HepG2 (cell line): ENCODE data around the gene CMTM2. TPM values are rescaled to one million over a fixed set of nuclear protein-coding genes. Genes with fewer than 3 reads are reported as not detected.
A peak's percentile ranks its signal among the peaks of the same experiment; 100 is the strongest.

Experiments
- CCAR2 ChIP-seq: fragments of 200-400 bp; formaldehyde crosslinking; optimal IDR thresholded peaks from 2 replicates; pipeline ENCODE3; 2018; ENCODE audit warnings: low read depth, mild to moderate bottlenecking, low read length, moderate library complexity
- CCDC6 ChIP-seq: sonication (generic); formaldehyde crosslinking; IDR thresholded peaks from 2 replicates; pipeline ENCODE4 v1.8.1; 2022; ENCODE audit warnings: mild to moderate bottlenecking, missing genetic modification reagents, moderate library complexity
- DNMT1 ChIP-seq: sonication (generic); formaldehyde crosslinking; IDR thresholded peaks from 2 replicates; pipeline ENCODE4 v1.5.1; 2020; ENCODE audit warnings: mild to moderate bottlenecking, missing genetic modification reagents
- HMG20B ChIP-seq: conservative IDR thresholded peaks from 2 replicates; pipeline ENCODE4 v1.6.1; 2016; ENCODE audit warnings: missing genetic modification reagents, missing compliant biosample characterization
- HOXA3 ChIP-seq: sonication (generic); formaldehyde crosslinking; IDR thresholded peaks from 2 replicates; pipeline ENCODE4 v1.5.0; 2020; ENCODE audit warnings: missing genetic modification reagents
- SP140L ChIP-seq: sonication (generic); formaldehyde crosslinking; IDR thresholded peaks from 2 replicates; pipeline ENCODE4 v1.4.0; 2020; ENCODE audit warnings: missing genetic modification reagents, borderline replicate concordance
- TMF1 ChIP-seq: sonication (generic); formaldehyde crosslinking; IDR thresholded peaks from 2 replicates; pipeline ENCODE4 v1.8.1; 2022; ENCODE audit warnings: low read depth, missing genetic modification reagents
- ZNF232 ChIP-seq: sonication (generic); formaldehyde crosslinking; IDR thresholded peaks from 2 replicates; pipeline ENCODE4 v1.4.0; 2020; ENCODE audit warnings: missing genetic modification reagents, borderline replicate concordance
- ZNF263 ChIP-seq: sonication (generic); formaldehyde crosslinking; IDR thresholded peaks from 2 replicates; pipeline ENCODE4 v1.4.0; 2020; ENCODE audit warnings: missing genetic modification reagents
- ZNF282 ChIP-seq: fragments of 450-650 bp; IDR thresholded peaks from 2 replicates; pipeline ENCODE4 v1.6.1; 2018; ENCODE audit not compliant: partially characterized antibody
- ZNF317 ChIP-seq: sonication (generic); formaldehyde crosslinking; IDR thresholded peaks from 2 replicates; pipeline ENCODE4 v1.5.0; 2020; ENCODE audit warnings: mild to moderate bottlenecking, missing genetic modification reagents
- ZNF547 ChIP-seq: sonication (generic); formaldehyde crosslinking; IDR thresholded peaks from 2 replicates; pipeline ENCODE4 v1.5.1; 2020; ENCODE audit warnings: mild to moderate bottlenecking, missing genetic modification reagents
- ZNF557 ChIP-seq: sonication (generic); formaldehyde crosslinking; IDR thresholded peaks from 2 replicates; pipeline ENCODE4 v1.4.0; 2020; ENCODE audit warnings: missing genetic modification reagents
- ZNF598 ChIP-seq: sonication (generic); formaldehyde crosslinking; IDR thresholded peaks from 2 replicates; pipeline ENCODE4 v1.5.1; 2020; ENCODE audit warnings: mild to moderate bottlenecking, missing genetic modification reagents, borderline replicate concordance
- ZNF660 ChIP-seq: sonication (generic); formaldehyde crosslinking; IDR thresholded peaks from 2 replicates; pipeline ENCODE4 v1.5.1; 2020; ENCODE audit warnings: mild to moderate bottlenecking, low read depth, missing genetic modification reagents, borderline replicate concordance
- polyA plus RNA-seq, 8 experiments: library from polyadenylated mRNA; depleted of rRNA in 3 of 8; stranded (reverse) in 7 of 8; unstranded in 1 of 8; fragments of >200 nt; fragmentation: Illumina TruSeq in 4 of 8; extraction: Trizol in 4 of 8; gene quantifications; 2 replicates each; pipeline versions ENCODE4 v1.2.1 to v1.2.3, GENCODE V29; 2011 to 2016; ENCODE audit warnings: low read depth in 4 of 8, missing spikeins in 1 of 8, mixed read lengths in 1 of 8; ENCODE audit not compliant: insufficient read depth in 1 of 8
- total RNA-seq, 5 experiments: library from RNA; depleted of rRNA; stranded (reverse); fragments of >200 nt; fragmentation: Illumina TruSeq; extraction: Trizol; gene quantifications; 2 replicates each; pipeline ENCODE4 v1.2.3, GENCODE V29; 2016; ENCODE audit warnings: low read depth in 1 of 5
- TF ChIP-seq, protein P1 (sequence below): fragments of 450-650 bp; IDR thresholded peaks from 2 replicates; pipeline ENCODE4 v1.6.1; 2016
- TF ChIP-seq, protein P2 (sequence below): sonication (generic); formaldehyde crosslinking; IDR thresholded peaks from 2 replicates; pipeline ENCODE4 v1.4.0; 2020; ENCODE audit warnings: missing genetic modification reagents
- TF ChIP-seq, protein P3 (sequence below): sonication (generic); formaldehyde crosslinking; IDR thresholded peaks from 2 replicates; pipeline ENCODE4 v1.5.1; 2020; ENCODE audit warnings: missing genetic modification reagents, mild to moderate bottlenecking, borderline replicate concordance
- TF ChIP-seq, protein P4 (sequence below): sonication (generic); formaldehyde crosslinking; IDR thresholded peaks from 2 replicates; pipeline ENCODE4 v1.4.0; 2020; ENCODE audit warnings: missing genetic modification reagents, borderline replicate concordance
- TF ChIP-seq, protein P5 (sequence below): sonication (generic); formaldehyde crosslinking; IDR thresholded peaks from 2 replicates; pipeline ENCODE4 v1.4.0; 2020; ENCODE audit warnings: missing genetic modification reagents

The CMTM2 gene
- total and polyA plus RNA-seq, 2 of the 13 experiments (the other 11 are each of a cell fraction or from before 2014, with no cell fraction given): not detected

DNA sequence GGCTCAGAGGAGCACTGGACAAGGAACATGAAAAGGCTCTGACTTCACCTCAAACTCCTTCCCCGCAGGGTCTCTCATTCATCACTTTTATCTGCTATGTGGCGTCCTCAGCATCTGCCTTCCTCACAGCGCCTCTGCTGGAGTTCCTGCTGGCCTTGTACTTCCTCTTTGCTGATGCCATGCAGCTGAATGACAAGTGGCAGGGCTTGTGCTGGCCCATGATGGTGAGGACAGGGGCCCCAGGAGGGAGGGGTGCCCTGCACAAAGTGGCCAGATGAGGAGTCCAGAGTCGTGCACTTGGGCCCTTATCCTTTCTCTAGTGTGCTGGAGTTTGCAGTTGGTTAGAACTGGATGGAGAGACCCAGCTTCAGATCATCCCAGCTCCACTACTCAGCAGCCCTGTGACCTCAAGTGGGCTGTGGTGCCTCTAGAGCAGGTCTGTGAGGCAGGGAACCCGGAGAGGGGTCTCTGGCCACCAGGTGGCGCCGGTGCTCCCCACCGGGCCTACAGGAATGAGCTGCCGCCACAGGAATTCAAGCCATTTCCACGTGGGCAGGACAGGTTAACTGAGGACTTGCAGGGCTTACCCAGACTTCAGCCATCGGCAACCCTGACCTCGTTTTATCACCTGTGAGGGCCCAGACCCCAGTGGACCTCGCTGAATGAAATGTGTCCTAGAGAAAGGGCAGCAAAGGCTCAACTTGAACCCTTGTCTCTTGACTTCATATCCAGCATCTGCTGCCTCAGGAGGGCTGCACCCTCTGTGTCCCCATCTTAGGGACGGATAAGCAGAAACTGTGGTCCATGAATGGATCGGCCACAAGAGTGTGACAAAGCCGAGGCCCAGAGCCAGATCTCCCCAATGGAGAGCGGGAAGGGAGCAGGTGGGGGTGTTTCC lies 29.2 kb downstream of the CMTM2 start (continued):
- TF ChIP-seq TMF1 (CRISPR knock-in tag): peak; percentile 83
- peak; percentile 88; the same call in 1 of the 2 replicates for TF ChIP-seq ZNF232 (CRISPR knock-in tag)
- no peak for TF ChIP-seq CCAR2
- TF ChIP-seq ZNF317 (CRISPR knock-in tag): peak; percentile 77
- no peak for TF ChIP-seq HMG20B (CRISPR knock-in tag)
- TF ChIP-seq ZNF263 (CRISPR knock-in tag): peak; percentile 72
- TF ChIP-seq ZNF598 (CRISPR knock-in tag): peak; percentile 98; the same call in 1 of the 2 replicates
- TF ChIP-seq, protein P1, sequence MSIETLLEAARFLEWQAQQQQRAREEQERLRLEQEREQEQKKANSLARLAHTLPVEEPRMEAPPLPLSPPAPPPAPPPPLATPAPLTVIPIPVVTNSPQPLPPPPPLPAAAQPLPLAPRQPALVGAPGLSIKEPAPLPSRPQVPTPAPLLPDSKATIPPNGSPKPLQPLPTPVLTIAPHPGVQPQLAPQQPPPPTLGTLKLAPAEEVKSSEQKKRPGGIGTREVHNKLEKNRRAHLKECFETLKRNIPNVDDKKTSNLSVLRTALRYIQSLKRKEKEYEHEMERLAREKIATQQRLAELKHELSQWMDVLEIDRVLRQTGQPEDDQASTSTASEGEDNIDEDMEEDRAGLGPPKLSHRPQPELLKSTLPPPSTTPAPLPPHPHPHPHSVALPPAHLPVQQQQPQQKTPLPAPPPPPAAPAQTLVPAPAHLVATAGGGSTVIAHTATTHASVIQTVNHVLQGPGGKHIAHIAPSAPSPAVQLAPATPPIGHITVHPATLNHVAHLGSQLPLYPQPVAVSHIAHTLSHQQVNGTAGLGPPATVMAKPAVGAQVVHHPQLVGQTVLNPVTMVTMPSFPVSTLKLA: peak; percentile 74
- TF ChIP-seq SP140L (CRISPR knock-in tag): peak; percentile 84; the same call in 1 of the 2 replicates
- TF ChIP-seq, protein P2, sequence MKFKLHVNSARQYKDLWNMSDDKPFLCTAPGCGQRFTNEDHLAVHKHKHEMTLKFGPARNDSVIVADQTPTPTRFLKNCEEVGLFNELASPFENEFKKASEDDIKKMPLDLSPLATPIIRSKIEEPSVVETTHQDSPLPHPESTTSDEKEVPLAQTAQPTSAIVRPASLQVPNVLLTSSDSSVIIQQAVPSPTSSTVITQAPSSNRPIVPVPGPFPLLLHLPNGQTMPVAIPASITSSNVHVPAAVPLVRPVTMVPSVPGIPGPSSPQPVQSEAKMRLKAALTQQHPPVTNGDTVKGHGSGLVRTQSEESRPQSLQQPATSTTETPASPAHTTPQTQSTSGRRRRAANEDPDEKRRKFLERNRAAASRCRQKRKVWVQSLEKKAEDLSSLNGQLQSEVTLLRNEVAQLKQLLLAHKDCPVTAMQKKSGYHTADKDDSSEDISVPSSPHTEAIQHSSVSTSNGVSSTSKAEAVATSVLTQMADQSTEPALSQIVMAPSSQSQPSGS (CRISPR knock-in tag): peak; percentile 84
- TF ChIP-seq, protein P3, sequence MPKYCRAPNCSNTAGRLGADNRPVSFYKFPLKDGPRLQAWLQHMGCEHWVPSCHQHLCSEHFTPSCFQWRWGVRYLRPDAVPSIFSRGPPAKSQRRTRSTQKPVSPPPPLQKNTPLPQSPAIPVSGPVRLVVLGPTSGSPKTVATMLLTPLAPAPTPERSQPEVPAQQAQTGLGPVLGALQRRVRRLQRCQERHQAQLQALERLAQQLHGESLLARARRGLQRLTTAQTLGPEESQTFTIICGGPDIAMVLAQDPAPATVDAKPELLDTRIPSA (CRISPR knock-in tag): no peak
- peak; percentile 72; the same call in 1 of the 2 replicates for TF ChIP-seq ZNF557 (CRISPR knock-in tag)
- TF ChIP-seq CCDC6 (CRISPR knock-in tag): peak; percentile 19; the same call in 1 of the 2 replicates
- TF ChIP-seq HOXA3 (CRISPR knock-in tag): peak; percentile 60
- no peak for TF ChIP-seq ZNF282
- TF ChIP-seq ZNF547: peak; percentile 97
- TF ChIP-seq DNMT1: peak; percentile 70; the same call in 1 of the 2 replicates
- TF ChIP-seq, protein P4, sequence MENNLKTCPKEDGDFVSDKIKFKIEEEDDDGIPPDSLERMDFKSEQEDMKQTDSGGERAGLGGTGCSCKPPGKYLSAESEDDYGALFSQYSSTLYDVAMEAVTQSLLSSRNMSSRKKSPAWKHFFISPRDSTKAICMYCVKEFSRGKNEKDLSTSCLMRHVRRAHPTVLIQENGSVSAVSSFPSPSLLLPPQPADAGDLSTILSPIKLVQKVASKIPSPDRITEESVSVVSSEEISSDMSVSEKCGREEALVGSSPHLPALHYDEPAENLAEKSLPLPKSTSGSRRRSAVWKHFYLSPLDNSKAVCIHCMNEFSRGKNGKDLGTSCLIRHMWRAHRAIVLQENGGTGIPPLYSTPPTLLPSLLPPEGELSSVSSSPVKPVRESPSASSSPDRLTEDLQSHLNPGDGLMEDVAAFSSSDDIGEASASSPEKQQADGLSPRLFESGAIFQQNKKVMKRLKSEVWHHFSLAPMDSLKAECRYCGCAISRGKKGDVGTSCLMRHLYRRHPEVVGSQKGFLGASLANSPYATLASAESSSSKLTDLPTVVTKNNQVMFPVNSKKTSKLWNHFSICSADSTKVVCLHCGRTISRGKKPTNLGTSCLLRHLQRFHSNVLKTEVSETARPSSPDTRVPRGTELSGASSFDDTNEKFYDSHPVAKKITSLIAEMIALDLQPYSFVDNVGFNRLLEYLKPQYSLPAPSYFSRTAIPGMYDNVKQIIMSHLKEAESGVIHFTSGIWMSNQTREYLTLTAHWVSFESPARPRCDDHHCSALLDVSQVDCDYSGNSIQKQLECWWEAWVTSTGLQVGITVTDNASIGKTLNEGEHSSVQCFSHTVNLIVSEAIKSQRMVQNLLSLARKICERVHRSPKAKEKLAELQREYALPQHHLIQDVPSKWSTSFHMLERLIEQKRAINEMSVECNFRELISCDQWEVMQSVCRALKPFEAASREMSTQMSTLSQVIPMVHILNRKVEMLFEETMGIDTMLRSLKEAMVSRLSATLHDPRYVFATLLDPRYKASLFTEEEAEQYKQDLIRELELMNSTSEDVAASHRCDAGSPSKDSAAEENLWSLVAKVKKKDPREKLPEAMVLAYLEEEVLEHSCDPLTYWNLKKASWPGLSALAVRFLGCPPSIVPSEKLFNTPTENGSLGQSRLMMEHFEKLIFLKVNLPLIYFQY: peak; percentile 87
- TF ChIP-seq, protein P5, sequence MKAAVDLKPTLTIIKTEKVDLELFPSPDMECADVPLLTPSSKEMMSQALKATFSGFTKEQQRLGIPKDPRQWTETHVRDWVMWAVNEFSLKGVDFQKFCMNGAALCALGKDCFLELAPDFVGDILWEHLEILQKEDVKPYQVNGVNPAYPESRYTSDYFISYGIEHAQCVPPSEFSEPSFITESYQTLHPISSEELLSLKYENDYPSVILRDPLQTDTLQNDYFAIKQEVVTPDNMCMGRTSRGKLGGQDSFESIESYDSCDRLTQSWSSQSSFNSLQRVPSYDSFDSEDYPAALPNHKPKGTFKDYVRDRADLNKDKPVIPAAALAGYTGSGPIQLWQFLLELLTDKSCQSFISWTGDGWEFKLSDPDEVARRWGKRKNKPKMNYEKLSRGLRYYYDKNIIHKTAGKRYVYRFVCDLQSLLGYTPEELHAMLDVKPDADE (CRISPR knock-in tag): no peak
- TF ChIP-seq ZNF660: no peak
